Mononuclear cell (primary cell): ENCODE measurements around the gene UBL5. TPM values are rescaled to one million over a fixed set of nuclear protein-coding genes. Genes with fewer than 3 reads are reported as not detected.
A peak's percentile ranks its signal among the peaks of the same experiment; 100 is the strongest.
"Not testable (repeated sequence)": the region's sequence is repeated elsewhere in the genome, so short reads cannot be mapped to it uniquely, and the experiment has no call there.

Source experiments
- H3K27me3 ChIP-seq: 2 replicates; pipeline ENCODE4 v1.6.0; 2011; ENCODE audit warnings: low read length, control low read depth; ENCODE audit not compliant: insufficient read depth
- H3K4me1 ChIP-seq: 2 replicates; pipeline ENCODE4 v1.5.1; 2011; ENCODE audit warnings: mild to moderate bottlenecking, low read length, control low read depth; ENCODE audit not compliant: insufficient read depth
- H3K4me3 ChIP-seq: 2 replicates; pipeline ENCODE4 v1.5.1; 2011; ENCODE audit warnings: mild to moderate bottlenecking, low read length, moderate library complexity
- H3K9me3 ChIP-seq: 2 replicates; pipeline ENCODE4 v1.5.1; 2011; ENCODE audit warnings: low read depth, mild to moderate bottlenecking, control low read depth, low read length
- total RNA-seq: library from RNA; depleted of rRNA; stranded (reverse); fragments of >200 nt; gene quantifications from one replicate; pipeline ENCODE4 v1.2.3, GENCODE V29; 2012

Gene UBL5
- total RNA-seq, 1 donor: 75.8 TPM

DNA sequence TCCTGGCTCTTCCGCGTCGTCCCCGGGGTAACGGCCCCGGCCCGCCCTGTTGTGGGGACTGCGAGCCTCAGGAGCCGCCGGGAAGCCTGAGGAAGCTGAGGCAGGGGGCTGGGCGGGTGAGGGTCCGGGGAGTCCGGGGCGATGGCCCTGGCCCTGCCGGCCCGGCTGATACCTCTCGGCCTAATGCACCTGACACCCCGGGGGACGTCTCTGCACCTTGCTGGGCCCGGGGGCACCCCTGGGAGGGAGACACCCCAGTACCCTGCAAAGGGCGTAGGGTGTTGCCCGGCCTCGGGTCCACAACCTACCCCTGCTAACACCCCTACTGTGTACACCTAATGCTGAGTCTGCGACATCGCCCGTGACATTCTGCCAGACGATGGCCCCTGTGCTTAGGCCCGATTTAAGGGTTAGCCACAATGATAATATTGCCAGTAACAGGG, 7.8 kb downstream of the UBL5 start:
- H3K9me3 ChIP-seq: no peaks in the 10 kb centered on the region
- H3K4me3 ChIP-seq: peak overlapping the region; percentile 58
- H3K27me3 ChIP-seq: no peaks in the 10 kb centered on the region
- H3K4me1 ChIP-seq: peaks cover 14% of the 10 kb centered on the region

DNA sequence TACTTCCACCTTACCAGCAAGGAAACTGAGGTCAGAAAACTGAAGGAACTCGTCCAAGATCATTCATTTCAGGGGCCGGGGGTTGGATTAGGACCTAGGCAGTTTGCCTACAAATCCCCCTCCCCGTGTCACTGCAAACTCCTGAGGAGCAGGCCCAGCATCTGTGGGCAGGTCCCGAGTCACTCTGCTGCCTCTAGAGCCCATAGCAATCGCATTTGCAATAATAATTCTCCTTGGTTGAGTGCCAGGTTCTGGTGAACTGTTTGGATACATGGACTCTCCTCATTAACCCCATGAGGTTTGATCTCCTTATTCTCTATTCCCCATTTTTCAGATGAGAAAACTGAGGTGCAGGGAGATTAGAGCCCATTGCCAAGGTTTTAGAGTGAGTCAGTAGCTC, 8.3 kb downstream of the UBL5 start:
- H3K4me3 ChIP-seq: peak overlapping the region; percentile 58
- peaks cover 14% of the 10 kb centered on the region for H3K4me1 ChIP-seq
- no peaks in the 10 kb centered on the region for H3K9me3 ChIP-seq
- no peaks in the 10 kb centered on the region for H3K27me3 ChIP-seq

DNA sequence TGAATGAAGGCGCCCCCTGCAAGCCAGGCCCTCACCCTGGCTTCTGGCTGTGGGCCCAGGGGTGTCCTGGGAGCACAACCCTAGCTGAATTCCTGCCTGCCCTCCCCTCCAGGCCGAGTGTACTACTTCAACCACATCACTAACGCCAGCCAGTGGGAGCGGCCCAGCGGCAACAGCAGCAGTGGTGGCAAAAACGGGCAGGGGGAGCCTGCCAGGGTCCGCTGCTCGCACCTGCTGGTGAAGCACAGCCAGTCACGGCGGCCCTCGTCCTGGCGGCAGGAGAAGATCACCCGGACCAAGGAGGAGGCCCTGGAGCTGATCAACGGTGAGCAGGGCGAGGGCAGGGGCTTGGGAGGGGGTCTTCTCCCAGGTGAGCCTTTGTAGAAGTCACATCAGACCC, 10.6 kb downstream of the UBL5 start:
- no peak overlapping the region for H3K4me3 ChIP-seq
- H3K4me1 ChIP-seq: peaks cover 14% of the 10 kb centered on the region
- no peaks in the 10 kb centered on the region for H3K27me3 ChIP-seq
- H3K9me3 ChIP-seq: no peaks in the 10 kb centered on the region

DNA sequence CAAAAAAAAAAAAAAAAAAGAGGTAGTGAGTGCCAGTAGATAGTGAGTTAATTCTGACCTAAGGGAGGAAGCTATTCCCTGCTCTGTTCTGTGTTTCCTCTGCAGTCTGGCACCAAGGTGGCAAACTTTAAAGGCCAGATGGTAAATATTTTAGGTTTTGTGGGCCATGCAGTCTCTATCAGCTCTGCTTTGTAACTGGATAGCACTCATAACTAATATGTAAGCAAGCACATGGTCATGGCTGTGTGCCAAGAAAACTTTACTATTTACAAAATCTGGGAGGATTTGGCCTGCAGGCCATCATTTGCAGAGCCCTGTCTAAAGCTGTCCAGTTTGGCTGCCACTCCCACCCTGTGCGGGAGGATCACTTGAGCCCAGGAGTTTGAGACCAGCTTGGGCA, 11.7 kb downstream of the UBL5 start:
- Histone ChIP-seq H3K4me1 (peaks cover 14% of the 10 kb centered on the region), H3K9me3 (no peaks in the 10 kb centered on the region), H3K27me3 (no peaks in the 10 kb centered on the region), H3K4me3 (no peak overlapping the region)

DNA sequence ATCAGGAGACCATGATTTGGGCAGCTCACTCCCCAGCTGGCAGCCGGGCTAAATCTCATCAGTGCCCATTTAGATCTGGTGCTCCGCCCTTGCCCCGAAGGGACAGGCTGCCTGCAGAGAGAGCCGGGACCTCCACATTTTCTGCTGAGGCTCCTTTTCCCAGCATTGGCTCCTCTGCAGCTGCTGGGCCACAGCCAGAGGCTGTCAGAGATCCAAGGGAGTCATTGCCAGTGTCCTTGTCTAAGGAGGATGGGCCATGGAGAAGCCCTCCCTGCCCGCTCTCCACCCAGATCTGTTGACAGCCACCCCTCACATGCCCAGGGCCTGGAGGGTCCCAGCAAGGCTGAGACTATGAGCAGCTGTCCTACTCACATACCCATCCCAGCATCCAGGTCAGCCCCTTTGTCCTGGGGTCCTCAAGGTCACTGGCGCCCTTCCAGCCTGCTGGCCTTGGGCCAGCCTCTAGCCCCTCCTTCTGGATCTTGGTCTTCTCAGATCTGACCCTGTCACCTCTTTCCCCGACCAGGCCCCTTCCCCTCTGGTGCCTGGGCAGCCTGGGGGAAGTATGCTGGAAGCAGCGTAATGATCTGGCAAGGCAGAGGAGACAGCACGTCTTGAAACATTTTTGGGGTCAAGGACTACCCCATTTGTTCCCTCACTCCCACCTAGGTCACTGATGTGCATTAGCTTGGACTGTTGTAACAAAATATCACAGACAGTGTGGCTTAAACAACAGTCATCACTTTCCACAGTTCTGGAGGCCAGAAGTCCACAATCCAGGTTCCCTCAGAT, 15.3 kb downstream of the UBL5 start:
- Histone ChIP-seq H3K4me1 (peaks cover 3% of the 10 kb centered on the region), H3K27me3 (no peaks in the 10 kb centered on the region), H3K9me3 (no peaks in the 10 kb centered on the region), H3K4me3 (no peak overlapping the region)

DNA sequence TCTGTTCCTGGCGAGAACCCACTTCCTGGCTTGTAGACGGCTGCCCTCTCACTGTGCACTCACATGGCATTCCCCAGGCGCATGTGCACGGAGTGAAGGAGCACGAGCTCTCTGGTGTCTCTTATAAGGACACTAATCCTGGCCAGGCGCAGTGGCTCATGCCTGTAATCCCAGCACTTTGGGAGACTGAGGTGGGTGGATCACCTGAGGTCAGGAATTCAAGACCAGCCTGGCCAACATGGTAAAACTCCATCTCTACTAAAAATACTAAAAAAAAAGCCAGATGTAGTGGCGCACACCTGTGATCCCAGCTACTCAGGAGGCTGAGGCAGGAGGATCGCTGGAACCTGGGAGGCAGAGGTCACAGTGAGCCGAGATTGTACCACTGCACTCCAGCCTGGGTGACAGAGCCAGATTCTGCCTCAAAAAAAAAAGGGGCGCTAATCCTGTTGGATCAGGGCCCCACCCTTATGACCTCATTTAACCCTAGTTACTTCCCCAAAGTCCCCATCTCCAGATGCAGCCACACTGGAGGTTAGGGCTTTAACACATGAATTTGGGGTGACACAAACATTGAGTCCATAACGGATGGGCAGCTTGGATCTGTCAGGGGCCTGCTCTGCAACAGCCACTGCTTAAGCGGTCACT, 16.0 kb downstream of the UBL5 start:
- H3K4me1 ChIP-seq, H3K9me3 ChIP-seq, H3K4me3 ChIP-seq, H3K27me3 ChIP-seq: not testable (repeated sequence)

DNA sequence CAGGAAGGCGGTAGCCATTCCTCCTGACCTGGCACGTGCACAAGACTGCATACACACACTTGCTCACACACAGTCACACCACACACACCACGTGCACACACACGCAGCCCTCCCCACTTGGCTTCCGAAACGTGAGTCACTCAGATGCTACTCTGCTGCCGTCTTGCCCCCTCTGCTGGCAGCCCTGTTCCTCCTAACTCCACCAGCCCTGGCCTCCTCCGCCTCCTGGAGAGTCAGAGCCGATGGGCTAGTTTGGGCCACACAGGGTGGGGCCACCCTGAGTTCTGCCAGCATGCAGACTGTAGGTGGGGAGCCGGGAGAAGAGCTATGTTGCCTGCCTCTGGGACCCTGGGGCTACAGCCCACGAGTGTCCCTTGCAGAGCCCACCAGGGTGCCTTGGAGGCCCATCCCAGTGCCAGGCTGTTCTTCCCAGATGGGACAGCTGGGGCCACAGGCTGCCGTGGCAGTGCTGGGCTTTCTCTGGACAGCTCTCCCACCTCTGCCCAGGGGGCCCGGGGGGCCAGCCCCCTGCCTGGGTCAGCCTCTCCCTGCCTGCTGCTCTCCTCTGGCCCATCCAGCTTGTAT, 19.5 kb downstream of the UBL5 start:
- no peaks in the 10 kb centered on the region for H3K27me3 ChIP-seq
- no peak overlapping the region for H3K4me3 ChIP-seq
- H3K9me3 ChIP-seq: no peaks in the 10 kb centered on the region
- H3K4me1 ChIP-seq: peaks cover 4% of the 10 kb centered on the region

DNA sequence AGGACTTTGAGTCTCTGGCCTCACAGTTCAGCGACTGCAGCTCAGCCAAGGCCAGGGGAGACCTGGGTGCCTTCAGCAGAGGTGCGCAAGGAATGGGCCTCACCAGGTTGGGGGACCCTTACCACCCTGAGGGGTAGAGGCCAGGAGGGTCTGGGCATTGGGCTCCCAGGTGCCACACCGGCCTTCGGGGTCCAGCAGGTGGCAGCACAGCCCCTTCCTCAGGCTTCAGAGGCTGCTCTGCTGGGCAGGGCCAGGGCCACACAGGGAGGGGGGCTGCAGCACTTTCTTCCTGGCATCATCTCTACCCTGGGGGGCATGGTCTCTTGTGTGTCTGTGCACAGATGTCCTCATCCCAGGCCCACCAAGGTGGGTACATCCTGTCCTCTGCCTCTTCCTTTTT, 20.3 kb downstream of the UBL5 start:
- Histone ChIP-seq H3K4me1 (peaks cover 4% of the 10 kb centered on the region), H3K9me3 (no peaks in the 10 kb centered on the region), H3K4me3 (no peak overlapping the region), H3K27me3 (no peaks in the 10 kb centered on the region)

DNA sequence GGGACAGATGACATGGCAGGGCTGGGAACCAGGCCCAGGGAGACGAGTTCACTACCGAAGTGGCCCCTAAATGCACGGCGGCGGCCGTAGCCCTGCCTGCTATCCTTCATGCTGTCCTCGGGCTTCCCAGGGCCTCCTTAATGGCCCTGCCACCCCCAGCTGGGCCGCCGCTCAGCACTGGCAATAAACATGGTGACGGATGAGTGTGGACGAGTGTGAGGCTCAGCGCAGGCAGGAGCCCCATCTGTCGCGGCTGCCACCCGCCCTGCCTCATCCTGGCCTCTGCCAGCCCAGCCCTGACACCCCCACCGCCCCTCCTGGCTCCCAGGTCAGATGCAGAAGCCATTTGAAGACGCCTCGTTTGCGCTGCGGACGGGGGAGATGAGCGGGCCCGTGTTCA, 21.0 kb downstream of the UBL5 start:
- Histone ChIP-seq H3K4me1 (peaks cover 4% of the 10 kb centered on the region), H3K4me3 (no peak overlapping the region), H3K27me3 (no peaks in the 10 kb centered on the region), H3K9me3 (no peaks in the 10 kb centered on the region)

DNA sequence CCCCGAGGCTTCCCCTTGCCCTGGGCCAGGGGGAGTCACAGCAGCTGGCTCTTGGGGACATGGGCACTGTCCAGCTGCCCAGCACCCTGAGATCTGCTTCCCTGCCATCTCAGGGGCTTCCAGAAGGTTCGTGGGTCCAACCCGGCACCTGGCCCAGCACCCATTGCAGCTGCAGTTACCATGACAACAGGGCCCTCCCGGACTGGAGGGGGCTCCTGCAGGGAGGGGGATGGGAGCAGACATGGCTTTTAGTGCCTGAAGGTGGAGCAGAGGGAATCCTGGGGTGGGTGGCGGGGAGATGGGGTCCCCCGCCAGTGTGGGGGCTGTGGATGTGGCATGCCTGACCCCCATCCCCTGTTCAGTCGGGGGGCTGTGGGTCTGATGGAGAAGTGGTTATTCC, 22.1 kb downstream of the UBL5 start:
- Histone ChIP-seq H3K27me3 (no peaks in the 10 kb centered on the region), H3K4me1 (peaks cover 4% of the 10 kb centered on the region), H3K9me3 (no peaks in the 10 kb centered on the region), H3K4me3 (no peak overlapping the region)

DNA sequence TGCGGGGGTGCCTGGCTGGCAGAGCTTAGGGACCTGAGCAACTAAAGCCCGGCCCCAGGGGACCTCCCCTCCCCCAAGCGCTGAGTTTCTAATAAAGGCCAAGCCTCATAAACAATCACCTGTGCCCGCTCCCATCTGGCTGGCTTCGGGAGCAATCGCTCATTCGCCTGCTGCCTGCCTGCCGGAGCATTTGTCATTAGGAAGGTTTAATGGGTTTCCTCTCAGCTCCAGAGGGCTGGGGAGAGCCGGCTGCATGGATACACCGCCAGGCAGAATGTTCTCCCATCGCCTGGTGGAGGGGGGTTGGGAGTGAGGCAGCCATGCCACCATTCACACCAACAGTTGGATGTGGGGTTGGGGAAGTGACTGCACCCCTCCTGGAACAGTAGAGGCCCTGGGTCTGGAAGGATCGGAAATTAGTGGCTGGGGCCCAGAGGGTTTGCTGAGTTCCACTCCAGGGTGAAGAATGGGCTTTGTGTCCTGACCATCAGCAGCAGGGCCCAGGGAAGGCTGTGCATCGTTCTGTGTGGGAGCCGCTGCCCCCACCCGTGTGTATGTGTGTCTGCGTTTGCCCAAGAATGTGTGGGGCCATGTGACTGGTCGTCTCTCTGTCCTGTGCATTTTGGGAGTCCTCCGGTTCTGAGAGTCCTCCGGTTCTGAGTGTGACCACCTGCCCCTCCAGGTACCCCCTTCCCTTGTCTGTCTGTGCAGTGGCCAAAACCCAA, 22.7 kb downstream of the UBL5 start:
- no peaks in the 10 kb centered on the region for H3K9me3 ChIP-seq
- H3K4me3 ChIP-seq: no peak overlapping the region
- H3K27me3 ChIP-seq: no peaks in the 10 kb centered on the region
- H3K4me1 ChIP-seq: peaks cover 4% of the 10 kb centered on the region

DNA sequence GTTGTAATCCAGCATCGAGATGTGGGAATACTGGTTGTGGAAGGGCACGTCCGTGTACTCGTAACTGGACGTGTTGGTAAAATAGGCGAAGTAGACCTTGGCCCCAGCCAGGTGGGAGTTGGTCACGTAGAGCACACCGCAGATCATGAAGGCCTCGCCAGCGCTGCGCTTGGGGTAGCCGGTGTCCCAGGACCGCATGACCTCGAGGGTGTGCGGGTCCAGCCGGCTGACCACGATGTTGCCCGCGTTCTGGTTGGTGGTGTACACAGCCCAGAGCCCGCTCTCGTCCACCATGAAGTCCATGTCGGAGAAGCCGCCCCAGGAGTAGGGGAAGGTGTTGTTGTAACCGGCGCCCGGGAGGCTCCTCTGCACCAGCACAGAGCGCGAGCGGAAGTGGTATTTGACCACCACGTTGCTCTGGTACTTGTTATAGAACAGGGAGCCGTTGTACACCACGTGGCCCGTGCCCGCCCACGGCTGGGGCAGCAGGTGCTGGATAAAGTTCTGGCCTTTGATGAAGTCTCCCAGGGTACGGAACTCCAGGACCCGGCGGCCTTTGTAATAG, 26.6 kb downstream of the UBL5 start:
- no peak overlapping the region for H3K4me3 ChIP-seq
- no peaks in the 10 kb centered on the region for H3K9me3 ChIP-seq
- H3K4me1 ChIP-seq: peaks cover 26% of the 10 kb centered on the region
- H3K27me3 ChIP-seq: no peaks in the 10 kb centered on the region

DNA sequence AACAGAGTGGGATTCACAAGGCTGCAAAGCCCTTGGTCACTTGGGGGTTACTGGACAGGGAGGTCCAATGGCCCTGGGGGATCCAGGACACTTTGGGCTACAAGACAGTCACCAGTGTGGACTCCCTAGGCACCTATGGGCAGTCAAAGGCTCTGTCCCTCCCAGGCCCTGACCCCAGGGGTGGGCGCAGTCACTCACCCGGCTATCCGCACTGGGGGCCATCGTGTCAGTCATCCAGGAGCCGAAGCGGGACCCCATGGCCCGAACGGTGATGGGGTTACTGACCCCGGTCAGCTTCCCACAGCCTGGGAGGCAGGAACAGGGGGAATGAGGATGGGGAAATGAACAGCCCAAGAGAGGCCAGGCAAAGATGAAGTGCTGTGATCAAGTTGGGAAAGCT, 28.9 kb downstream of the UBL5 start:
- Histone ChIP-seq H3K27me3 (no peaks in the 10 kb centered on the region), H3K9me3 (no peaks in the 10 kb centered on the region), H3K4me1 (peaks cover 29% of the 10 kb centered on the region), H3K4me3 (no peak overlapping the region)

DNA sequence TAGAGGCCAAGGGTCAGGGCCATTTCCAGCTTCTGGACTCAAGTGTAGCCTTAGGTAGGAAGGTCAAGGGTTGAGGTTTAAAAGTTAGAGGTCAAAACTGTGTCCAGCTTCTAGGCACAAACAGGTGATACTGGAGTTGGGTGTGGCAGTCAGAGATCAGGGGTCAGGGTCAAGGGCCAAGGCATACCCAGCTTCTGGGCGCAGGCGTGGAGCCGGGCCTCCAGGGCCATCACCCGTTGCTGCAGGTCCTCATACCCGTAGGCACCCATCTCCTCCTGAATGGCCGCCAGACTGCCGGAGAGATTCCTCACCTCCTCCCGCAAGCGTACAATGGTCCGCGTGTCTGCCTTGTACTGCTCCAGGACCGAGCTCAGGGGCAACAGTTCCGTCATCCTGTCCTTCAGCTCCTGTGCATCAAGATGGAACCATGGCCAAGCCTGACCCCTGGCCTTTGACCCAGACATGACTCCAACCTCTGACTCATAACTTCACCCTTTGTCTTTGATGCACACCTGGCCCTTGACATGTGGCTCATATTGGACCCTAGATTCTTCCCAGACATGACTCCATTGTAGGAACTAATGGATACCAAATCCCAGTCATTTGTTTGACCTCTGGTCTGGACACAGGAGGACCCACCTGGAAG, 29.5 kb downstream of the UBL5 start:
- no peaks in the 10 kb centered on the region for H3K27me3 ChIP-seq
- H3K4me1 ChIP-seq: peaks cover 31% of the 10 kb centered on the region
- H3K4me3 ChIP-seq: no peak overlapping the region
- no peaks in the 10 kb centered on the region for H3K9me3 ChIP-seq
